Fibroblast of lung (primary cell): ENCODE results near the gene BCO1. TPM values are rescaled to one million over a fixed set of nuclear protein-coding genes. Genes with fewer than 3 reads are reported as not detected.
A peak's percentile ranks its signal among the peaks of the same experiment; 100 is the strongest.

Experiments
- DNase-seq, 2 donors: peaks; one replicate each; pipeline versions ENCODE4 v3.0.0 to v3.0.0-alpha.2; 2010; ENCODE audit warnings: low read depth in 2 of 2
- H2AFZ ChIP-seq: 2 replicates; pipeline ENCODE4 v1.5.1; 2012; ENCODE audit warnings: low read length, control low read depth, inconsistent platforms
- H3K27ac ChIP-seq: 2 replicates; pipeline ENCODE4 v1.5.1; 2011; ENCODE audit warnings: low read length, control low read depth; ENCODE audit not compliant: insufficient read depth
- H3K27me3 ChIP-seq: 2 replicates; pipeline ENCODE4 v1.5.1; 2011; ENCODE audit warnings: mild to moderate bottlenecking, low read length; ENCODE audit not compliant: control insufficient read depth, insufficient read depth
- H3K36me3 ChIP-seq: 2 replicates; pipeline ENCODE4 v1.5.1; 2011; ENCODE audit warnings: low read length; ENCODE audit not compliant: control insufficient read depth, insufficient read depth
- H3K4me1 ChIP-seq: 2 replicates; pipeline ENCODE4 v1.5.1; 2011; ENCODE audit warnings: low read length; ENCODE audit not compliant: control insufficient read depth, insufficient read depth; ENCODE audit errors: extremely low read depth
- H3K4me2 ChIP-seq: 2 replicates; pipeline ENCODE4 v1.5.1; 2011; ENCODE audit warnings: low read length, control low read depth; ENCODE audit not compliant: insufficient read depth; ENCODE audit errors: extremely low read depth
- H3K4me3 ChIP-seq, 4 experiments: fragments of 200-600 bp in 1 of 4; sonication (generic) in 1 of 4; replicated peaks in 1 of 4; 2 replicates each; pipeline ENCODE4 v1.5.1; 2011 to 2016; ENCODE audit warnings: low read length in 4 of 4, low read depth in 3 of 4, mild to moderate bottlenecking in 3 of 4, control low read depth in 2 of 4, inconsistent platforms in 1 of 4, mixed read lengths in 1 of 4; ENCODE audit not compliant: insufficient read depth in 1 of 4; ENCODE audit errors: control extremely low read depth in 1 of 4
- H3K79me2 ChIP-seq: 2 replicates; pipeline ENCODE4 v1.5.1; 2012; ENCODE audit warnings: mild to moderate bottlenecking, low read length, inconsistent platforms; ENCODE audit not compliant: control insufficient read depth, insufficient read depth
- H3K9ac ChIP-seq: 2 replicates; pipeline ENCODE4 v1.5.1; 2011; ENCODE audit warnings: mild to moderate bottlenecking, low read length, control low read depth; ENCODE audit not compliant: insufficient read depth
- H3K9me3 ChIP-seq: 2 replicates; pipeline ENCODE4 v1.5.1; 2012; ENCODE audit warnings: low read depth, low read length; ENCODE audit not compliant: control insufficient read depth, insufficient read depth
- H4K20me1 ChIP-seq: 2 replicates; pipeline ENCODE4 v1.5.1; 2011; ENCODE audit warnings: low read length; ENCODE audit not compliant: control insufficient read depth, insufficient read depth; ENCODE audit errors: extremely low read depth
- EZH2 ChIP-seq: IDR thresholded peaks from 2 replicates; pipeline ENCODE4 v1.5.1; 2012; ENCODE audit warnings: low read length, control low read depth, mild to moderate bottlenecking; ENCODE audit errors: missing control alignments
- polyA plus RNA-seq, 2 donors: library from polyadenylated mRNA; depleted of rRNA in 1 of 2; stranded (reverse) in 1 of 2; unstranded in 1 of 2; fragments of >200 nt; gene quantifications; 2 replicates each; pipeline ENCODE4 v1.2.1, GENCODE V29; 2011 to 2012; ENCODE audit warnings: missing spikeins in 1 of 2
- total RNA-seq: library from RNA; depleted of rRNA; stranded (reverse); fragments of >200 nt; gene quantifications from 2 replicates; pipeline ENCODE4 v1.2.1, GENCODE V29; 2014
- TF ChIP-seq, protein P1 (sequence below), 2 donors: IDR thresholded peaks in 1 of 2; conservative IDR thresholded peaks in 1 of 2; 1 replicate in 1 of 2; 2 replicates in 1 of 2; pipeline ENCODE4 v1.5.1; 2011 to 2012; ENCODE audit warnings: low read length in 2 of 2, control low read depth in 1 of 2, inconsistent platforms in 1 of 2, low read depth in 1 of 2, mild to moderate bottlenecking in 1 of 2

The BCO1 gene
- total and polyA plus RNA-seq, 2 donors (not counting 1 experiment from before 2014, with no cell fraction given): under 0.01 to 0.05 TPM

DNA sequence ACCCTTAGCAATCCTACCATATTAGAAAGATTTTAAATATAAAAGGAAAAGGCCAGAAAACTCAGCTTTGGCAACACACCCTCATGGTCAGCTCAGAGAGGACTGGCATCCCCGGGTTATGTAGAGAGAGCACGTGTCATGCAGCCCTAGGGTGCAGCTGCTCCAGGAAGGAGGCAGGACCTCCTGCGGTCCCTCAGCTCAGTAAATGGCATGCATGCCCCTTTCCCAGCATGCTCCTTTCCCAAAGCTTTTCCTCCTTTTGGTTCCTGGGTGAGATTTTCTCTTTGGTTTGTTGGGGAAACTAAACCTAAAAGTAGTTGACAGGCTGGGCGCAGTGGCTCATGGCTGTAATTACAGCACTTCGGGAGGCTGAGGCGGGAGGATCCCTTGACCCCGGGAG lies 80.2 kb downstream of the BCO1 start:
- Histone ChIP-seq H3K4me3 (no peak overlapping the region), H3K4me1 (peaks cover 13% of the 10 kb centered on the region), H3K27ac (no peak overlapping the region), H3K4me2 (no peak overlapping the region), H3K9me3 (no peaks in the 10 kb centered on the region), H3K79me2 (peaks cover 26% of the 10 kb centered on the region), H4K20me1 (no peaks in the 10 kb centered on the region), H3K36me3 (no peaks in the 10 kb centered on the region), H2AFZ (no peak overlapping the region), H3K9ac (no peak overlapping the region), H3K27me3 (no peaks in the 10 kb centered on the region)
- DNase-seq: no peak
- TF ChIP-seq EZH2: no peak
- TF ChIP-seq, protein P1, sequence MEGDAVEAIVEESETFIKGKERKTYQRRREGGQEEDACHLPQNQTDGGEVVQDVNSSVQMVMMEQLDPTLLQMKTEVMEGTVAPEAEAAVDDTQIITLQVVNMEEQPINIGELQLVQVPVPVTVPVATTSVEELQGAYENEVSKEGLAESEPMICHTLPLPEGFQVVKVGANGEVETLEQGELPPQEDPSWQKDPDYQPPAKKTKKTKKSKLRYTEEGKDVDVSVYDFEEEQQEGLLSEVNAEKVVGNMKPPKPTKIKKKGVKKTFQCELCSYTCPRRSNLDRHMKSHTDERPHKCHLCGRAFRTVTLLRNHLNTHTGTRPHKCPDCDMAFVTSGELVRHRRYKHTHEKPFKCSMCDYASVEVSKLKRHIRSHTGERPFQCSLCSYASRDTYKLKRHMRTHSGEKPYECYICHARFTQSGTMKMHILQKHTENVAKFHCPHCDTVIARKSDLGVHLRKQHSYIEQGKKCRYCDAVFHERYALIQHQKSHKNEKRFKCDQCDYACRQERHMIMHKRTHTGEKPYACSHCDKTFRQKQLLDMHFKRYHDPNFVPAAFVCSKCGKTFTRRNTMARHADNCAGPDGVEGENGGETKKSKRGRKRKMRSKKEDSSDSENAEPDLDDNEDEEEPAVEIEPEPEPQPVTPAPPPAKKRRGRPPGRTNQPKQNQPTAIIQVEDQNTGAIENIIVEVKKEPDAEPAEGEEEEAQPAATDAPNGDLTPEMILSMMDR (conservative IDR thresholded peaks at IDR 0.05 in 1 of 2, IDR thresholded peaks at IDR 0.05 in 1 of 2; ENCODE audit: low read depth in 1 of 2, low read length in 2 of 2): no peak

DNA sequence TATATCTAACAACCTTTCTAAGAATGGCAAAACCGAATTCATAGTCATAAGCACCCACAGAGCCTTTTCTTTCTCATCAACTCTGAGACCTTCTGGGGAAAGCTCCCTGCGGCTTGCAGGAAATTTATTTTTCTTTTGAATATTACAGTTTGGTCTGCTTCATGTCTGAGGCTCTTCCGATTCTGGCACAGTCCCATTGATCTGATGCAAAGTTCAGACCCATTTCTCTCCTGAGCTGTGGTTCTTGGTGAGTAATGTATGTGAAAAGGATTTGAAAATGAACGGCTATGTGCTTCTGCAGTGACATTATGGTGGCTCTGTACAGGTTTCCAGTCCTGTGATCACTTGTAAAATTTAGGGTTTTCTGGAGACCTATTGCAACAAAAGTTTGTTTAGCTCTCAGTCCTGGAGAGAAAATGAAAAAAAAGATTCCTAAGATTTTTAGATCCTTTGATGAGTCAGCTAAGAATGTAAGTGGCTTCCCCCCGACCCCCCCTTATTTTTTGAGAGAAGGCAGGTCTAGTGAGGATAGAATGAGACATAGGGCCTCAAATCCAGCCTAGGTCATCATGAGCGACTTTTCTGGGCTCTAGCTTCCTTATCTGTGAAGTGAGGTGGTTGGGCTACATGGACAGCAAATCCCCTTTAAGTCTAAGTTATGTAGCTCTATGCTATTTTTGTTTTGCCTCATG lies 80.9 kb downstream of the BCO1 start:
- TF ChIP-seq EZH2: no peak
- TF ChIP-seq, protein P1 (conservative IDR thresholded peaks at IDR 0.05 in 1 of 2, IDR thresholded peaks at IDR 0.05 in 1 of 2; ENCODE audit: low read depth in 1 of 2, low read length in 2 of 2): no peak
- no peak overlapping the region for H2AFZ ChIP-seq
- H3K36me3 ChIP-seq: no peaks in the 10 kb centered on the region
- no peaks in the 10 kb centered on the region for H3K27me3 ChIP-seq
- no peaks in the 10 kb centered on the region for H3K9me3 ChIP-seq
- no peaks in the 10 kb centered on the region for H4K20me1 ChIP-seq
- no peak overlapping the region for H3K9ac ChIP-seq
- DNase-seq: peak; percentile 46 to 83
- peak overlapping the region; percentile 81 for H3K4me2 ChIP-seq
- H3K4me3 ChIP-seq: no peak overlapping the region
- H3K4me1 ChIP-seq: peaks cover 13% of the 10 kb centered on the region
- H3K79me2 ChIP-seq: peaks cover 26% of the 10 kb centered on the region
- no peak overlapping the region for H3K27ac ChIP-seq

DNA sequence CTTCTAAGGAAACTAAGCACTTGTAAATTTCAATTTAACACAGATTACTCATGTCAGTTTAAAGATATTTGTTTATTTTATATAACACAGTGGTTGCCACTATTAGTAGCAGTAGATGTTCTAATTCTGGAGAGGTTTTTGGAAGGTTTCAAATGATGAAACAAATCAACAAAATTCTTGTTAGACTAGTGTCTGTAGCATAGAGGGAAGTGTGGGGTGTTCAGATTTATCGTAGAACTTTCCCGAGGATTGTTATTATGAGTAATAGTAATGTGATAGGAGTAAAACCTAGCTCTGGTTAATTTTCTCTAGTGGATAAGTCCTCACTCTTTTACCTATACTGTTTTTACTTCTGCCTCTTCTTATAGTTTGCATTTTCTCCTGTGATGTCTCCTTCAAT lies 82.5 kb downstream of the BCO1 start:
- H3K27me3 ChIP-seq: no peaks in the 10 kb centered on the region
- peak in 1 of 2 donors; percentile 28 for DNase-seq
- H3K79me2 ChIP-seq: peaks cover 25% of the 10 kb centered on the region
- no peaks in the 10 kb centered on the region for H3K9me3 ChIP-seq
- no peak overlapping the region for H2AFZ ChIP-seq
- peaks cover 13% of the 10 kb centered on the region for H3K4me1 ChIP-seq
- TF ChIP-seq EZH2: no peak
- TF ChIP-seq, protein P1 (conservative IDR thresholded peaks at IDR 0.05 in 1 of 2, IDR thresholded peaks at IDR 0.05 in 1 of 2; ENCODE audit: low read depth in 1 of 2, low read length in 2 of 2): no peak
- peaks cover 2% of the 10 kb centered on the region for H4K20me1 ChIP-seq
- H3K9ac ChIP-seq: no peak overlapping the region
- no peaks in the 10 kb centered on the region for H3K36me3 ChIP-seq
- H3K4me2 ChIP-seq: no peak overlapping the region
- H3K4me3 ChIP-seq: no peak overlapping the region
- no peak overlapping the region for H3K27ac ChIP-seq
